Activated CD8-positive, alpha-beta memory T cell treated with anti-CD3 and anti-CD28 coated beads for 48 hours (primary cell): ENCODE results near the gene RNF121.

Source experiments
- DNase-seq, 3 experiments: peaks; one replicate each; pipeline ENCODE4 v3.0.0-alpha.2; 2020; ENCODE audit warnings: low read depth in 2 of 3, low spot score in 2 of 3

Gene RNF121

GRCh38 chr11:71987521-71987920 is 58.7 kb downstream of the RNF121 start:
- no peak for DNase-seq

GRCh38 chr11:71988050-71988449 is 59.2 kb downstream of the RNF121 start:
- DNase-seq, result no peak

GRCh38 chr11:71990701-71991100 is 61.9 kb downstream of the RNF121 start:
- no peak for DNase-seq

- no peak for DNase-seq
Measured at GRCh38 chr11:71991494-71991893, 62.6 kb downstream of the RNF121 start.

- DNase-seq, result no peak
Measured at GRCh38 chr11:71992136-71992730, 63.4 kb downstream of the RNF121 start.

- DNase-seq, result no peak
Measured at GRCh38 chr11:71994786-71995185, 65.9 kb downstream of the RNF121 start.

- DNase-seq, result no peak
Measured at GRCh38 chr11:71995726-71996291, 67.0 kb downstream of the RNF121 start.

- no peak for DNase-seq
Measured at GRCh38 chr11:71996517-71996916, 67.7 kb downstream of the RNF121 start.

- DNase-seq, result no peak
Measured at GRCh38 chr11:71996946-71997345, 68.1 kb downstream of the RNF121 start.

- no peak for DNase-seq
Measured at GRCh38 chr11:71997594-71997993, 68.7 kb downstream of the RNF121 start.

- DNase-seq, result no peak
Measured at GRCh38 chr11:71998061-71998460, 69.2 kb downstream of the RNF121 start.

GRCh38 chr11:71998649-71999310 is 69.9 kb downstream of the RNF121 start, which contains the start of gene IL18BP:
TSS of gene IL18BP (plus strand) at chr11:71998909. CDS start at chr11:71999985, 1,076 bp downstream.
- no peak for DNase-seq

- no peak for DNase-seq
Measured at GRCh38 chr11:71999362-71999761, 70.5 kb downstream of the RNF121 start.

- no peak for DNase-seq
Measured at GRCh38 chr11:71999798-72000197, 71.0 kb downstream of the RNF121 start.

- DNase-seq, result no peak
Measured at GRCh38 chr11:72000202-72000867, 71.5 kb downstream of the RNF121 start.

- no peak for DNase-seq
Measured at GRCh38 chr11:72001285-72001684, 72.4 kb downstream of the RNF121 start.

- no peak for DNase-seq
Measured at GRCh38 chr11:72001834-72002591, 73.2 kb downstream of the RNF121 start.

GRCh38 chr11:72002841-72003775 is 74.3 kb downstream of the RNF121 start:
- DNase-seq, result no peak

GRCh38 chr11:72003776-72004171 is 74.9 kb downstream of the RNF121 start:
- DNase-seq, result no peak
